ENCODE data around the gene OPCML. TPM values are rescaled to one million over a fixed set of nuclear protein-coding genes. Genes with fewer than 3 reads are reported as not detected.

The OPCML gene
- polyA plus RNA-seq, 1 donor (not counting 4 experiments of a cell fraction or from before 2014, with no cell fraction given) = 0.04 TPM

GRCh38 chr11:132475026-132475425, 1057.3 kb downstream of the OPCML start:
- Histone ChIP-seq H4K20me1 (ENCODE audit: control insufficient read depth, extremely low read depth, insufficient read depth, low read length) (no peaks in the 10 kb centered on the region), H3K9ac (ENCODE audit: control insufficient read depth, extremely low read depth, insufficient read depth, low read length) (no peak overlapping the region), H2AFZ (ENCODE audit: control insufficient read depth, low read length) (no peak overlapping the region), H3K4me1 (ENCODE audit: control insufficient read depth, extremely low read depth, insufficient read depth, low read length) (no peaks in the 10 kb centered on the region), H3K9me1 (ENCODE audit: control insufficient read depth, extremely low read depth, insufficient read depth, low read length) (no peaks in the 10 kb centered on the region), H3K27ac (ENCODE audit: control insufficient read depth, insufficient read depth, low read length) (no peak overlapping the region), H3K9me3 (ENCODE audit: control insufficient read depth, low read depth, low read length) (no peaks in the 10 kb centered on the region), H3K4me3 (ENCODE audit: control insufficient read depth in 2 of 3, extremely low read depth in 1 of 3, insufficient read depth in 2 of 3, low read depth in 1 of 3, low read length in 3 of 3) (no peak overlapping the region), H3K79me2 (ENCODE audit: control insufficient read depth, insufficient read depth, low read length) (no peaks in the 10 kb centered on the region), H3K36me3 (ENCODE audit: control insufficient read depth in 2 of 2, extremely low read depth in 1 of 2, insufficient read depth in 2 of 2, low read length in 2 of 2) (no peaks in the 10 kb centered on the region), H3K4me2 (ENCODE audit: control insufficient read depth, extremely low read depth, insufficient read depth, low read depth, low read length) (no peak overlapping the region), H3K27me3 (ENCODE audit: control insufficient read depth, extremely low read depth, insufficient read depth, low read length) (no peaks in the 10 kb centered on the region)
- TF ChIP-seq EZH2 (IDR thresholded peaks at IDR 0.05; ENCODE audit: low read length) (no peak), CTCF (optimal IDR thresholded peaks at IDR 0.05 in 1 of 3, IDR thresholded peaks at IDR 0.05 in 1 of 3, conservative IDR thresholded peaks at IDR 0.05 in 1 of 3; ENCODE audit: extremely low read depth in 1 of 3, insufficient read depth in 2 of 3, low read length in 3 of 3) (no peak)
- DNase-seq (ENCODE audit: low read depth, low spot score) (no peak), FAIRE-seq (no peak)
- dilution Hi-C loops (cut with MboI; ENCODE audit: extremely low pct_ligation_motif_present, low sequenced_read_pairs) = no loop called here

- dilution Hi-C loops (cut with MboI; ENCODE audit: extremely low pct_ligation_motif_present, low sequenced_read_pairs) = no loop called here
- Histone ChIP-seq H4K20me1 (ENCODE audit: control insufficient read depth, extremely low read depth, insufficient read depth, low read length) (no peaks in the 10 kb centered on the region), H3K27ac (ENCODE audit: control insufficient read depth, insufficient read depth, low read length) (no peak overlapping the region), H3K4me2 (ENCODE audit: control insufficient read depth, extremely low read depth, insufficient read depth, low read depth, low read length) (no peak overlapping the region), H3K9me1 (ENCODE audit: control insufficient read depth, extremely low read depth, insufficient read depth, low read length) (no peaks in the 10 kb centered on the region), H3K4me3 (ENCODE audit: control insufficient read depth in 2 of 3, extremely low read depth in 1 of 3, insufficient read depth in 2 of 3, low read depth in 1 of 3, low read length in 3 of 3) (no peak overlapping the region), H2AFZ (ENCODE audit: control insufficient read depth, low read length) (no peak overlapping the region), H3K79me2 (ENCODE audit: control insufficient read depth, insufficient read depth, low read length) (no peaks in the 10 kb centered on the region), H3K9me3 (ENCODE audit: control insufficient read depth, low read depth, low read length) (peaks cover 3% of the 10 kb centered on the region), H3K27me3 (ENCODE audit: control insufficient read depth, extremely low read depth, insufficient read depth, low read length) (no peaks in the 10 kb centered on the region), H3K9ac (ENCODE audit: control insufficient read depth, extremely low read depth, insufficient read depth, low read length) (no peak overlapping the region), H3K36me3 (ENCODE audit: control insufficient read depth in 2 of 2, extremely low read depth in 1 of 2, insufficient read depth in 2 of 2, low read length in 2 of 2) (no peaks in the 10 kb centered on the region), H3K4me1 (ENCODE audit: control insufficient read depth, extremely low read depth, insufficient read depth, low read length) (no peaks in the 10 kb centered on the region)
- TF ChIP-seq EZH2 (IDR thresholded peaks at IDR 0.05; ENCODE audit: low read length) (no peak), CTCF (optimal IDR thresholded peaks at IDR 0.05 in 1 of 3, IDR thresholded peaks at IDR 0.05 in 1 of 3, conservative IDR thresholded peaks at IDR 0.05 in 1 of 3; ENCODE audit: extremely low read depth in 1 of 3, insufficient read depth in 2 of 3, low read length in 3 of 3) (no peak)
- no peak for DNase-seq (ENCODE audit: low read depth, low spot score)
- FAIRE-seq = no peak
Observed at GRCh38 chr11:132472411-132473172, 1059.7 kb downstream of the OPCML start.

Measured in keratinocyte (primary cell).